GM23248 (cell line): ENCODE results near the gene CHCHD1. TPM values are rescaled to one million over a fixed set of nuclear protein-coding genes. Genes with fewer than 3 reads are reported as not detected.
A peak's percentile ranks its signal among the peaks of the same experiment; 100 is the strongest.

Experiments used
- DNase-seq: peaks from one replicate; pipeline ENCODE4 v3.0.0-alpha.2; 2015
- H2AFZ ChIP-seq: fragments of 200-600 bp; sonication (generic); 2 replicates; pipeline ENCODE4 v1.6.1; 2016; ENCODE audit warnings: antibody characterized with exemption
- H3F3A ChIP-seq: fragments of 200-600 bp; sonication (generic); 2 replicates; pipeline ENCODE4 v1.6.1; 2016; ENCODE audit warnings: mild to moderate bottlenecking, antibody characterized with exemption, mixed run types; ENCODE audit not compliant: insufficient read depth
- H3K27ac ChIP-seq: fragments of 200-600 bp; sonication (generic); 2 replicates; pipeline ENCODE4 v1.5.1; 2016; ENCODE audit warnings: mild to moderate bottlenecking
- H3K27me3 ChIP-seq: fragments of 200-600 bp; sonication (generic); replicated peaks from 2 replicates; pipeline ENCODE4 v1.6.1; 2016; ENCODE audit warnings: mild to moderate bottlenecking; ENCODE audit not compliant: insufficient read depth
- H3K36me3 ChIP-seq: fragments of 200-600 bp; sonication (generic); 2 replicates; pipeline ENCODE4 v1.6.1; 2016; ENCODE audit warnings: low read depth, mild to moderate bottlenecking
- H3K4me1 ChIP-seq: fragments of 200-600 bp; sonication (generic); 2 replicates; pipeline ENCODE4 v1.6.1; 2016; ENCODE audit warnings: mild to moderate bottlenecking; ENCODE audit not compliant: insufficient read depth
- H3K4me2 ChIP-seq: fragments of 200-600 bp; sonication (generic); one replicate; pipeline ENCODE4 v1.6.1; 2016; ENCODE audit warnings: mild to moderate bottlenecking; ENCODE audit not compliant: unreplicated experiment
- H3K4me3 ChIP-seq: fragments of 200-600 bp; sonication (generic); 2 replicates; pipeline ENCODE4 v1.5.1; 2016; ENCODE audit warnings: mild to moderate bottlenecking
- H3K79me2 ChIP-seq: fragments of 200-600 bp; sonication (generic); 2 replicates; pipeline ENCODE4 v1.6.1; 2016; ENCODE audit warnings: mild to moderate bottlenecking; ENCODE audit not compliant: insufficient read depth
- H3K9ac ChIP-seq: fragments of 200-600 bp; sonication (generic); 2 replicates; pipeline ENCODE4 v1.6.1; 2016; ENCODE audit warnings: mild to moderate bottlenecking
- H3K9me2 ChIP-seq: fragments of 200-600 bp; sonication (generic); 2 replicates; pipeline ENCODE4 v1.6.1; 2016; ENCODE audit warnings: mixed run types, mild to moderate bottlenecking, moderate library complexity; ENCODE audit not compliant: insufficient read depth
- H3K9me3 ChIP-seq: fragments of 200-600 bp; sonication (generic); one replicate; pipeline ENCODE4 v1.6.1; 2017; ENCODE audit warnings: low read depth
- H4K20me1 ChIP-seq: fragments of 200-600 bp; sonication (generic); 2 replicates; pipeline ENCODE4 v1.6.0; 2016; ENCODE audit not compliant: insufficient read depth
- EZH2 ChIP-seq: fragments of 200-600 bp; sonication (generic); IDR thresholded peaks from 2 replicates; pipeline ENCODE4 v1.6.1; 2018; ENCODE audit warnings: antibody characterized with exemption, mild to moderate bottlenecking; ENCODE audit not compliant: insufficient read depth, poor library complexity, severe bottlenecking
- EZH2phosphoT487 ChIP-seq: fragments of 200-600 bp; sonication (generic); IDR thresholded peaks from 2 replicates; pipeline ENCODE4 v1.6.1; 2018; ENCODE audit warnings: antibody characterized with exemption, moderate library complexity, mild to moderate bottlenecking, low read depth; ENCODE audit not compliant: insufficient read depth
- WGBS, 2 experiments: methylation state at CpG; one replicate each; pipeline ENCODE4 v1.1.6; 2015 to 2017; ENCODE audit warnings: low lambda C conversion rate in 2 of 2, low coverage in 1 of 2; ENCODE audit errors: missing lambda C conversion rate in 2 of 2; 5-methylcytosine and 5-hydroxymethylcytosine counted together
- in situ Hi-C: fragments of 300-500 bp; cut with MboI; formaldehyde crosslinking; loops from 2 replicates; pipeline ENCODE4 v1.15.0; 2020
- polyA plus RNA-seq: library from polyadenylated mRNA; unstranded; fragments of >200 nt; fragmentation: Nextera tagmentation; extraction: Ambion mirVana; gene quantifications from 2 replicates; pipeline ENCODE4 v1.2.1, GENCODE V29; 2016
- total RNA-seq: library from RNA; depleted of rRNA; stranded (reverse); fragments of >200 nt; shearing (Covaris generic); gene quantifications from 2 replicates; pipeline ENCODE4 v1.2.3, GENCODE V29; 2014

Gene CHCHD1
- total and polyA plus RNA-seq, 2 experiments from 2014 or later: 23.1 to 73.0 TPM

DNA sequence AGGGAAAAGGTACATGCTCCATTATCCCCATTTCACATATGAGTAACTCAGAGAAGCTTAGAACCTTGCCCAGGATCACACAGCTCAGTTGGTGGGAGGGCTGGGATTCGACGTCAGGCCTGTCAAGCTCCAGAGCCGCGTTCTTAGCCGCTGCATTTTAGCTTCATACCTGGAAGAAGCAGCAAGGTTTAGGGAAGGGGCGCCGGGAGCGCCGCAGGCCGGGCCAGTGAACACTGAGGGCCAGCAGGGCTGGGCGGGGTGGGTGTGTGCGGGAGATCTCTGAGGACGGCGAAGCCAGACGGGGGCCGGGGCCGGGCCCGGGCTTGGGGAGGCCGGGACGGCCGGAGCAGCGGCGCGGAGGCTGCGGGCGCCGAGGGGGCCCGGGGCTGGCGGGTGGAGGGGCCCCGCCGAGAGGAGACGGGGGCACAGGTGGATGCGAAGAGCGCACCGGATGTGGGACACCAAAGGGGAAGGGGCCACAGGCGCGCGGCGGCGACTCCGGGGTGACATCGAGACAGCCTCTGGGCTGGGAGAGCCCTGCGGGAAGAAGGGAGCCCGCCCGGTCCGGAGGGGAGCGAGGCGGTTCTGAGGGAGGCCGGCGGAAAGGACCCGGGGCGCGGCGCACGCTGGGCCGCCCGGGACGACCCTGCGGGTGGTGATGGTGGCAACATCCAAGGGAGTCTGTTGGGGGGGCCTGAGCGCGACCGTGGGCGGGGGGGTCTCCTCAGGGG, 29.1 kb downstream of the CHCHD1 start:
- Histone ChIP-seq H2AFZ (peak overlapping the region; percentile 47; the same call in 1 of the 2 replicates), H3K36me3 (peaks cover 19% of the 10 kb centered on the region; the same call in 1 of the 2 replicates), H3K9me3 (no peaks in the 10 kb centered on the region), H3K79me2 (peaks cover 40% of the 10 kb centered on the region), H3K27me3 (no peaks in the 10 kb centered on the region), H3K9ac (peak overlapping the region; percentile 83), H3K4me2 (peak overlapping the region; percentile 89), H3K4me3 (peak overlapping the region; percentile 82), H4K20me1 (no peaks in the 10 kb centered on the region), H3K27ac (peak overlapping the region; percentile 69), H3F3A (peaks cover 6% of the 10 kb centered on the region), H3K4me1 (peaks cover 19% of the 10 kb centered on the region), H3K9me2 (no peaks in the 10 kb centered on the region)
- peak; percentile 60 for DNase-seq
- 2 to 3% methylated on average over 28 to 55 of the region's 63 CpGs for WGBS, 2 experiments
- in situ Hi-C loops: no loop called here
- no peak for TF ChIP-seq EZH2phosphoT487
- TF ChIP-seq EZH2: no peak

DNA sequence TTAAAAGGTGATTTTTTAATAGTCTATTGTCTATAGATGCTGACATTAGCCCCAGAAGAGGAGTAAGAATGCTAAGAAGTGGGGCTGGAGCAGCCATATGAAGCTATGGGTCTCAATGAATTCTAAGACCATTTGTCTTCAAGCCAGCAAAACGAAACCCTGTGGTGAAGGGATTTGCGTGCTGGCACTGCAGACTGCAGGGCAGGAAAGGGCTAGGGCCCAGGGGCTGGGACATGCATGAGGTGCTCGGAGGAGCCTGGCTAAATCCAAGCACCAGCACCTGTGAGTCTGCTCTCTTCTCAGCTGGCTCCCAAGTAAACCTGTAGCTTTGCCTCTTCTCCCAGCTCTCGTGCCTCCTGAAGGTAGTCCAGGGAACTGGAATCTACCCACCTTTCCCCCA, 30.8 kb downstream of the CHCHD1 start:
- no peak for DNase-seq
- Histone ChIP-seq H3K36me3 (0 out of 2 replicates have a peak, but pooled peaks cover 4% of the 10 kb centered on the region), H3K79me2 (peaks cover 28% of the 10 kb centered on the region), H2AFZ (no peak overlapping the region), H4K20me1 (no peaks in the 10 kb centered on the region), H3K4me3 (no peak overlapping the region), H3F3A (peaks cover 19% of the 10 kb centered on the region), H3K27ac (no peak overlapping the region), H3K9me3 (no peaks in the 10 kb centered on the region), H3K27me3 (no peaks in the 10 kb centered on the region), H3K9ac (no peak overlapping the region), H3K4me2 (no peak overlapping the region), H3K9me2 (no peaks in the 10 kb centered on the region), H3K4me1 (peaks cover 31% of the 10 kb centered on the region)
- in situ Hi-C loops: no loop called here
- 98 to 100% methylated on average over 4 of the region's 4 CpGs for WGBS, 2 experiments
- no peak for TF ChIP-seq EZH2

- no peaks in the 10 kb centered on the region for H3K27me3 ChIP-seq
- H3K9ac ChIP-seq: no peak overlapping the region
- WGBS, 2 experiments: 87% methylated on average over 7 of the region's 7 CpGs
- H3K36me3 ChIP-seq: no peaks in the 10 kb centered on the region
- H3K79me2 ChIP-seq: peaks cover 21% of the 10 kb centered on the region
- H3K4me2 ChIP-seq: no peak overlapping the region
- TF ChIP-seq EZH2 (no peak), EZH2phosphoT487 (no peak)
- no peak overlapping the region for H2AFZ ChIP-seq
- no peaks in the 10 kb centered on the region for H4K20me1 ChIP-seq
- in situ Hi-C loops: no loop called here
- no peak for DNase-seq
- peaks cover 22% of the 10 kb centered on the region for H3F3A ChIP-seq
- H3K9me3 ChIP-seq: no peaks in the 10 kb centered on the region
- H3K4me3 ChIP-seq: no peak overlapping the region
- no peak overlapping the region for H3K27ac ChIP-seq
- peaks cover 31% of the 10 kb centered on the region for H3K4me1 ChIP-seq
- H3K9me2 ChIP-seq: no peaks in the 10 kb centered on the region
Measured at GRCh38 chr10:73813333-73813732, 31.5 kb downstream of the CHCHD1 start.

DNA sequence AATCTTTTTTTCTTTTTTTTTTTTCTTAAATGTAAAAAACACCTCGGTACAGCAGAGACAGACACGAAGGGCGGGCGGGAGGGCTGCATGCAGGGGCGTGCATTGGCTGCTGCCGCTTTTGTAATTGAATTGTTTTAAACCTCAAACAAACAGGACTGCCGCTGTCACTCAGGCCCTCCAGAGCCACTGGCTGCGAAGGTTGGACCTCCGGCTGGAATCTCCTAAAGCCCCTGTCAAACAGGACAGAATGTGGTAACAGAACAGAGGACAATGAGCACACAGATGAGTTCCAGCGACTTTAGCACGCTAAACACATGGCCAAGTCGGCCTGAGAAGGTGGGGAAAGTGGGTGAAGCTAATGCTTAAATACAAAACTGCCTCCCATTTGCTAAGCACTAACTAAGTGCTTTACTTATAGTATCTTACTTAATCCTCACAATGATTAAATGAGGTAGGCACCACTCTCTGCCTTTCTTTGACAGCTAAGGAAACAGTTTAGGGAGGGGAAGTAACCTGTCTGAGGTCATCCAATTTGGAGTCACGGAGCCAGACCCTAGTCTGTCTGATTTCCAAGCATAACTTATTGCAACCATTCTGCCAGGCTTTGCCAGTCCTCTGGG, 32.5 kb downstream of the CHCHD1 start:
- no peaks in the 10 kb centered on the region for H3K27me3 ChIP-seq
- no peak overlapping the region for H3K27ac ChIP-seq
- H3K9me2 ChIP-seq: no peaks in the 10 kb centered on the region
- peaks cover 30% of the 10 kb centered on the region for H3K4me1 ChIP-seq
- H4K20me1 ChIP-seq: no peaks in the 10 kb centered on the region
- no peaks in the 10 kb centered on the region for H3K9me3 ChIP-seq
- H3K4me2 ChIP-seq: no peak overlapping the region
- in situ Hi-C loops: no loop called here
- DNase-seq: no peak
- H3F3A ChIP-seq: peaks cover 22% of the 10 kb centered on the region
- H2AFZ ChIP-seq: no peak overlapping the region
- H3K36me3 ChIP-seq: no peaks in the 10 kb centered on the region
- no peak for TF ChIP-seq EZH2phosphoT487
- TF ChIP-seq EZH2: no peak
- H3K4me3 ChIP-seq: no peak overlapping the region
- no peak overlapping the region for H3K9ac ChIP-seq
- WGBS, 2 experiments: 90 to 95% methylated on average over 11 to 13 of the region's 13 CpGs
- peaks cover 11% of the 10 kb centered on the region for H3K79me2 ChIP-seq
